MM.1S (cell line): Measurements from ENCODE around the gene TNIK.

Experiments
- DNase-seq: peaks from one replicate; pipeline ENCODE4 v3.0.0-alpha.2; 2015
- H2AFZ ChIP-seq: fragments of 300-600 bp; sonication (generic); 2 replicates; pipeline ENCODE4 v1.6.0; 2016; ENCODE audit warnings: antibody characterized with exemption, low read length
- H3F3A ChIP-seq: fragments of 300-600 bp; sonication (generic); 2 replicates; pipeline ENCODE4 v1.6.1; 2016; ENCODE audit warnings: mild to moderate bottlenecking, antibody characterized with exemption, low read length, moderate library complexity, mixed read lengths; ENCODE audit not compliant: insufficient read depth
- H3K27ac ChIP-seq: fragments of 300-600 bp; sonication (generic); 2 replicates; pipeline ENCODE4 v1.5.1; 2016; ENCODE audit warnings: mild to moderate bottlenecking, low read length
- H3K27me3 ChIP-seq: fragments of 300-600 bp; sonication (generic); replicated peaks from 2 replicates; pipeline ENCODE4 v1.6.0; 2016; ENCODE audit warnings: low read length; ENCODE audit not compliant: insufficient read depth
- H3K36me3 ChIP-seq: fragments of 300-600 bp; sonication (generic); replicated peaks from 2 replicates; pipeline ENCODE4 v1.6.1; 2016; ENCODE audit warnings: mild to moderate bottlenecking, low read length, mixed read lengths; ENCODE audit not compliant: insufficient read depth
- H3K4me1 ChIP-seq: fragments of 300-600 bp; sonication (generic); 2 replicates; pipeline ENCODE4 v1.6.1; 2016; ENCODE audit warnings: low read length, mixed read lengths
- H3K4me2 ChIP-seq: fragments of 300-600 bp; sonication (generic); 2 replicates; pipeline ENCODE4 v1.6.0; 2016; ENCODE audit warnings: low read depth, low read length
- H3K4me3 ChIP-seq: fragments of 300-600 bp; sonication (generic); 2 replicates; pipeline ENCODE4 v1.5.1; 2016; ENCODE audit warnings: low read length, mixed read lengths
- H3K79me2 ChIP-seq: fragments of 300-600 bp; sonication (generic); 2 replicates; pipeline ENCODE4 v1.6.1; 2016; ENCODE audit warnings: mixed run types, low read length, mixed read lengths
- H3K9ac ChIP-seq: fragments of 300-600 bp; sonication (generic); 2 replicates; pipeline ENCODE4 v1.6.1; 2016; ENCODE audit warnings: low read length, mixed read lengths
- H3K9me2 ChIP-seq: fragments of 300-600 bp; sonication (generic); replicated peaks from 2 replicates; pipeline ENCODE4 v1.6.1; 2016; ENCODE audit warnings: mild to moderate bottlenecking, low read length, mixed read lengths; ENCODE audit not compliant: insufficient read depth
- H3K9me3 ChIP-seq: fragments of 300-600 bp; sonication (generic); replicated peaks from 2 replicates; pipeline ENCODE4 v1.6.1; 2016; ENCODE audit warnings: mild to moderate bottlenecking, low read length, mixed read lengths; ENCODE audit not compliant: insufficient read depth
- H4K20me1 ChIP-seq: fragments of 300-600 bp; sonication (generic); 2 replicates; pipeline ENCODE4 v1.6.1; 2016; ENCODE audit warnings: mild to moderate bottlenecking, low read length, moderate library complexity, mixed read lengths; ENCODE audit not compliant: insufficient read depth
- CTCF ChIP-seq: fragments of 300-600 bp; sonication (generic); IDR thresholded peaks from 2 replicates; pipeline ENCODE4 v1.5.1; 2016; ENCODE audit warnings: antibody characterized with exemption, low read length, mixed read lengths
- EZH2 ChIP-seq: fragments of 300-600 bp; sonication (generic); optimal IDR thresholded peaks from 2 replicates; pipeline ENCODE3; 2017; ENCODE audit warnings: low read depth, mild to moderate bottlenecking, antibody characterized with exemption, low read length, mixed read lengths
- EZH2phosphoT487 ChIP-seq: fragments of 300-600 bp; sonication (generic); IDR thresholded peaks from 2 replicates; pipeline ENCODE4 v1.6.1; 2018; ENCODE audit warnings: antibody characterized with exemption, low read length

The TNIK gene

GRCh38 chr3:171278299-171278590 lies 182.0 kb downstream of the TNIK start:
- H2AFZ ChIP-seq, result no peak overlapping the region
- H3F3A ChIP-seq, result no peaks in the 10 kb centered on the region
- TF ChIP-seq EZH2 (no peak), CTCF (no peak), EZH2phosphoT487 (no peak)

GRCh38 chr3:171277456-171278298 lies 182.5 kb downstream of the TNIK start:
- Histone ChIP-seq H3K27me3 (no peaks in the 10 kb centered on the region), H3K36me3 (no peaks in the 10 kb centered on the region), H3K4me3 (no peak overlapping the region), H3K9me3 (no peaks in the 10 kb centered on the region), H3K4me1 (peaks cover 3% of the 10 kb centered on the region; the same call in 1 of the 2 replicates), H3F3A (no peaks in the 10 kb centered on the region), H3K9ac (no peak overlapping the region), H3K4me2 (no peak overlapping the region), H3K27ac (no peak overlapping the region), H4K20me1 (no peaks in the 10 kb centered on the region), H3K79me2 (no peaks in the 10 kb centered on the region), H2AFZ (no peak overlapping the region), H3K9me2 (no peaks in the 10 kb centered on the region)
- DNase-seq, result no peak
- TF ChIP-seq EZH2phosphoT487, result no peak
- TF ChIP-seq EZH2, result no peak
- no peak for TF ChIP-seq CTCF

More at GRCh38 chr3:171278299-171278590, 182.0 kb downstream of the TNIK start:
- peaks cover 7% of the 10 kb centered on the region; the same call in 1 of the 2 replicates for H3K4me1 ChIP-seq
- H3K9me3 ChIP-seq, result no peaks in the 10 kb centered on the region
- no peaks in the 10 kb centered on the region for H4K20me1 ChIP-seq
- no peaks in the 10 kb centered on the region for H3K9me2 ChIP-seq
- no peak overlapping the region for H3K4me2 ChIP-seq
- no peak overlapping the region for H3K9ac ChIP-seq
- no peaks in the 10 kb centered on the region for H3K79me2 ChIP-seq
- no peak for DNase-seq
- no peak overlapping the region for H3K4me3 ChIP-seq
- H3K27ac ChIP-seq, result no peak overlapping the region
- no peaks in the 10 kb centered on the region for H3K36me3 ChIP-seq
- H3K27me3 ChIP-seq, result no peaks in the 10 kb centered on the region

GRCh38 chr3:171276923-171277322 lies 183.3 kb downstream of the TNIK start:
- no peak overlapping the region for H3K4me3 ChIP-seq
- H3K36me3 ChIP-seq, result no peaks in the 10 kb centered on the region
- H3K4me1 ChIP-seq, result no peaks in the 10 kb centered on the region
- H2AFZ ChIP-seq, result no peak overlapping the region
- H3K9ac ChIP-seq, result no peak overlapping the region
- no peaks in the 10 kb centered on the region for H3K27me3 ChIP-seq
- no peak overlapping the region for H3K27ac ChIP-seq
- no peaks in the 10 kb centered on the region for H3K9me2 ChIP-seq
- H3F3A ChIP-seq, result no peaks in the 10 kb centered on the region
- no peaks in the 10 kb centered on the region for H3K9me3 ChIP-seq
- no peak overlapping the region for H3K4me2 ChIP-seq
- H3K79me2 ChIP-seq, result no peaks in the 10 kb centered on the region
- no peak for TF ChIP-seq CTCF
- no peak for TF ChIP-seq EZH2phosphoT487
- no peak for TF ChIP-seq EZH2
- no peak for DNase-seq
- no peaks in the 10 kb centered on the region for H4K20me1 ChIP-seq
